Measurements from ENCODE around the gene SEC31A.

SEC31A gene

GRCh38 chr4:82777857-82778525 is 113.0 kb downstream of the SEC31A start:
- Mint-ChIP-seq H3K9me3 (no peaks in the 10 kb centered on the region), H3K27me3 (ENCODE audit: low read depth) (peaks cover 5% of the 10 kb centered on the region), H3K27ac (peak overlapping the region in 2 of 3 experiments; percentile 78 to 88), H3K36me3 (ENCODE audit: low read depth) (no peaks in the 10 kb centered on the region), H3K4me3 (no peak overlapping the region), H3K4me1 (peaks cover 70% of the 10 kb centered on the region)
- TF ChIP-seq CTCF (IDR thresholded peaks at IDR 0.05; ENCODE audit: unreplicated experiment in 3 of 3) = no peak

- H3K9me3 Mint-ChIP-seq = no peaks in the 10 kb centered on the region
- H3K36me3 Mint-ChIP-seq (ENCODE audit: low read depth) = no peaks in the 10 kb centered on the region
- peaks cover 5% of the 10 kb centered on the region for H3K27me3 Mint-ChIP-seq (ENCODE audit: low read depth)
- TF ChIP-seq CTCF (IDR thresholded peaks at IDR 0.05; ENCODE audit: unreplicated experiment in 3 of 3) = no peak
- H3K4me1 Mint-ChIP-seq = peaks cover 61% of the 10 kb centered on the region
- H3K27ac Mint-ChIP-seq = peak overlapping the region; percentile 68 to 88 (median 78)
- no peak overlapping the region for H3K4me3 Mint-ChIP-seq
Measured at GRCh38 chr4:82776925-82777542, 113.9 kb downstream of the SEC31A start.

GRCh38 chr4:82775243-82775642 is 115.7 kb downstream of the SEC31A start:
- H3K4me3 Mint-ChIP-seq = no peak overlapping the region
- no peak for TF ChIP-seq CTCF (IDR thresholded peaks at IDR 0.05; ENCODE audit: unreplicated experiment in 3 of 3)
- peak overlapping the region; percentile 88 to 89 (median 88) for H3K27ac Mint-ChIP-seq
- peaks cover 5% of the 10 kb centered on the region for H3K27me3 Mint-ChIP-seq (ENCODE audit: low read depth)
- H3K9me3 Mint-ChIP-seq = no peaks in the 10 kb centered on the region
- peaks cover 47% of the 10 kb centered on the region for H3K4me1 Mint-ChIP-seq
- H3K36me3 Mint-ChIP-seq (ENCODE audit: low read depth) = no peaks in the 10 kb centered on the region

- H3K4me1 Mint-ChIP-seq = peaks cover 42% of the 10 kb centered on the region
- no peaks in the 10 kb centered on the region for H3K36me3 Mint-ChIP-seq (ENCODE audit: low read depth)
- peak overlapping the region; percentile 88 to 89 (median 88) for H3K27ac Mint-ChIP-seq
- H3K27me3 Mint-ChIP-seq (ENCODE audit: low read depth) = peaks cover 5% of the 10 kb centered on the region
- H3K9me3 Mint-ChIP-seq = no peaks in the 10 kb centered on the region
- TF ChIP-seq CTCF (IDR thresholded peaks at IDR 0.05; ENCODE audit: unreplicated experiment in 3 of 3) = no peak
- peak overlapping the region in 2 of 3 experiments; percentile 1 to 5 for H3K4me3 Mint-ChIP-seq
Measured at GRCh38 chr4:82774711-82775171, 116.2 kb downstream of the SEC31A start.

GRCh38 chr4:82773057-82773456 is 117.9 kb downstream of the SEC31A start:
- H3K27me3 Mint-ChIP-seq (ENCODE audit: low read depth) = peaks cover 5% of the 10 kb centered on the region
- peaks cover 36% of the 10 kb centered on the region for H3K4me1 Mint-ChIP-seq
- H3K9me3 Mint-ChIP-seq = no peaks in the 10 kb centered on the region
- H3K36me3 Mint-ChIP-seq (ENCODE audit: low read depth) = no peaks in the 10 kb centered on the region
- TF ChIP-seq CTCF (IDR thresholded peaks at IDR 0.05; ENCODE audit: unreplicated experiment in 3 of 3) = no peak
- peak overlapping the region in 2 of 3 experiments; percentile 2 to 24 for H3K27ac Mint-ChIP-seq
- no peak overlapping the region for H3K4me3 Mint-ChIP-seq
